Neuron (in vitro differentiated cells): ENCODE measurements around the gene PCP4L1.

Experiments
- H2AFZ ChIP-seq: one replicate; pipeline ENCODE4 v1.6.1; 2013; ENCODE audit warnings: low read depth, mild to moderate bottlenecking, inconsistent platforms, low read length, moderate library complexity
- H3K27me3 ChIP-seq: one replicate; pipeline ENCODE4 v1.6.1; 2013; ENCODE audit warnings: low read length; ENCODE audit not compliant: insufficient read depth
- H3K36me3 ChIP-seq: one replicate; pipeline ENCODE4 v1.6.1; 2013; ENCODE audit warnings: low read length; ENCODE audit not compliant: insufficient read depth
- H3K4me1 ChIP-seq: one replicate; pipeline ENCODE4 v1.6.1; 2013; ENCODE audit warnings: low read length; ENCODE audit not compliant: insufficient read depth
- H3K4me3 ChIP-seq: 2 replicates; pipeline ENCODE4 v1.5.1; 2013; ENCODE audit warnings: mild to moderate bottlenecking, low read length, moderate library complexity
- H3K9me3 ChIP-seq: one replicate; pipeline ENCODE4 v1.6.1; 2013; ENCODE audit warnings: low read length

The PCP4L1 gene

DNA sequence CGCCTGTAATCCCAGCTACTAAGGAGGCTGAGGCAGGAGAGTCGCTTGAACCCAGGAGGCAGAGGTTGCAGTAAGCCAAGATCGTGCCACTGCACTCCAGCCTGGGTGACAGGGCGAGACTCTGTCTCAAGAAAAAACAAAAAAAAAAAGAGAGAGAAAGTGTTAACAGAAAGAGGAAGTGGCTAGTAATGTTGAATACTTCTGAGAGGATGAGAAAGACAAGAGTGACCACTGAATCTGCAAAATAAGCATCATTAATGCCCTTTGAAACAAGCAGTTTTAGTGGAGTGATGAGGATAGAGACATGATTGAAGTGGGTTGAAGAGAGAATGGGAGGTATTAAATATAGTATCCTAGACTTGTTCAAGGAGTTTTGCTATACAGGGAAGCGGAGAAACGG is 39.6 kb downstream of the PCP4L1 start:
- Histone ChIP-seq H3K36me3 (no peaks in the 10 kb centered on the region), H3K9me3 (no peaks in the 10 kb centered on the region), H2AFZ (no peak overlapping the region), H3K4me3 (no peak overlapping the region), H3K4me1 (peaks cover 2% of the 10 kb centered on the region), H3K27me3 (no peaks in the 10 kb centered on the region)

DNA sequence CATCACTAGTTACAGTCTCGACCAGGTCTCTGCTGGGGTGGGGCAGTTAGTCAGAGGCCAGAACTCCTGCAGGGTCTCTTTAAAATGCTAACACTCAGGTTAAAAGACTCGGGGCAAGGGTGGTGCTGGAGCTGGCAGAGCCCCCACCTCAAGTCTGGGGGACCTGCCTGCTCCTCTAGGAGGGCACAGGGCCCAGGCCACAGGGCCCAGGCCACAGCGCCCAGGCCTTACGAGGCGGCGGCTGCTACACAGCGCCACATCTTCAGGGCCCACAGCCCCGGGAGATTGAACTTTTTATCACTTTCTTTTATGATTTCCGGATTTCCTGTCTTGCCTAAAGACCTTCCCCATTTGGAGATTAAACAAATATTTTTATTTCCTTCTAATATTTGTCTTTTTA is 40.8 kb downstream of the PCP4L1 start:
- no peaks in the 10 kb centered on the region for H3K27me3 ChIP-seq
- H3K4me3 ChIP-seq: no peak overlapping the region
- no peaks in the 10 kb centered on the region for H3K9me3 ChIP-seq
- no peaks in the 10 kb centered on the region for H3K36me3 ChIP-seq
- peaks cover 2% of the 10 kb centered on the region for H3K4me1 ChIP-seq
- no peak overlapping the region for H2AFZ ChIP-seq

GRCh38 chr1:161300478-161300877 is 41.9 kb downstream of the PCP4L1 start:
- Histone ChIP-seq H3K4me1 (peaks cover 2% of the 10 kb centered on the region), H3K36me3 (no peaks in the 10 kb centered on the region), H3K27me3 (no peaks in the 10 kb centered on the region), H3K9me3 (no peaks in the 10 kb centered on the region), H3K4me3 (no peak overlapping the region), H2AFZ (no peak overlapping the region)

GRCh38 chr1:161304927-161305866 is 46.7 kb downstream of the PCP4L1 start:
- no peaks in the 10 kb centered on the region for H3K9me3 ChIP-seq

DNA sequence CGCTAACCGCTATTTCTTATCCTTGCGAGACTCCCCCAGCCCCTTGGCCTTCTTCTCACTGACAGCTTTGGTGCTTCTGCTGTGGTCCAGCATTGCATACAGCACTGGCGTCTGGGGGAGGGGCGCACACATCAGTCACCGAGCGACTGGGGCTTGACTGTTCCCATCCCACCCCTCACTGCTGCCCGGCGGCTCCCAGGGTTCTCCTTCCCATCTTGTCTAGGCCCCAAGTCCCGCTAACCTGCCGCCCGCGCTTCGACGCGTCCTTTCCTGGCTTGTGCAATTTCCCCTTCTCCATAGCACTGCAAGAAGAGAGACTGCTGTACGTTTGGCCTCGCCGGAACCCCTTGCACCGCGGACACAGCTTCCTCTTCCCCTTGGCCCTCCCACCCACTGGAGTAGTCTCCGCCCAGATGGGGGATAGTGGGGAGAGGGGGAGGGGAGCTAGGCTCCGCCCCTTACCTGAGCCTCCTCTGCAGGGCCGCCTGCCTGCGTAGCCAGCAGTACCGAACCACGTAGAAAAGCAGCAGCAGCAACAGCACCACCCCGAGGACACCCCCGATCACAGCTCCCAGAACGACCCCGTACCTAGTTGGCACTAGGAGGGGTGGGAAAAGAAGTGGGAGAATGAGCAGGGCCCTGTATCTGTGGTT is 47.4 kb downstream of the PCP4L1 start:
- Histone ChIP-seq H3K36me3 (no peaks in the 10 kb centered on the region), H3K27me3 (no peaks in the 10 kb centered on the region), H3K4me3 (peak overlapping the region; percentile 29), H3K4me1 (peaks cover 24% of the 10 kb centered on the region), H2AFZ (no peak overlapping the region), H3K9me3 (no peaks in the 10 kb centered on the region)

More at GRCh38 chr1:161304927-161305866, 46.7 kb downstream of the PCP4L1 start:
- no peak overlapping the region for H2AFZ ChIP-seq
- H3K4me3 ChIP-seq: peak overlapping the region; percentile 29
- H3K36me3 ChIP-seq: no peaks in the 10 kb centered on the region
- peaks cover 22% of the 10 kb centered on the region for H3K4me1 ChIP-seq
- H3K27me3 ChIP-seq: no peaks in the 10 kb centered on the region

- Histone ChIP-seq H3K4me1 (peaks cover 24% of the 10 kb centered on the region), H3K9me3 (no peaks in the 10 kb centered on the region), H2AFZ (no peak overlapping the region), H3K4me3 (no peak overlapping the region), H3K36me3 (no peaks in the 10 kb centered on the region), H3K27me3 (no peaks in the 10 kb centered on the region)
These were observed 48.8 kb downstream of the PCP4L1 start for GRCh38 chr1:161307230-161307768.

DNA sequence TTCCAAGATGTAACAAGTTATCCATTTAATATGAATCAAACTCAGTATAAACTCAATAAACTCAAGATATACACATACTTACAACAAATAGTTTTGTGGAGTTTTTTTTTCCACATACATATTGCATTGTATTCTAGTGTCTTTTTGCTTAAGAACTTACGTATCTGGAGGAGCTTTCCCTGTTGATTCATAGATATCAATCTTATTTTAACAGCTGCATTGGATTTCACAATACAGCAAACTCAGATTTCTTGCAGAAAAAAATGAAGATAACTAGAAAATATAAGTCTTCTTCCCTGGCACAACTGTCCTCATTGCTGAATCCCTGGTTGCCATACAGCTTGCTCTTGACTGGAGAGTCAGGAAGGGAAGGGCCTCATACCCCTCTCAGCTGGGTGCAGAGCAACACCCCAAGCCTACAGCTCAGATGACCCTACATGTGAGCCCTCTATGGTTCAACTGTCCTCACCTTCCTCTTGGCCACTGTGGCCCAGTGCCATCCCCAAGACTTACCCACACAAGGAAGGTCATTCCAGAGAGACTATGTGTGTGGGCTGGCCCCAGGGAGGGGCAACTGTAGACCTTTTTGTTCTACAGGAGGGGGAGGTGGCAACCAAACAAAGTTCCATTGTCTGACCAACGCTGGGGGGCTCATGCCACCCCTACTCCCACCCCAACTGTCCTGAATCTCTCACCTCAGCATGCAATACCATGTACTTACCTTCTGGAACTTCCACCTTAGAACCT is 49.5 kb downstream of the PCP4L1 start:
- no peaks in the 10 kb centered on the region for H3K9me3 ChIP-seq
- no peaks in the 10 kb centered on the region for H3K27me3 ChIP-seq
- peaks cover 24% of the 10 kb centered on the region for H3K4me1 ChIP-seq
- no peak overlapping the region for H3K4me3 ChIP-seq
- H2AFZ ChIP-seq: no peak overlapping the region
- H3K36me3 ChIP-seq: no peaks in the 10 kb centered on the region

DNA sequence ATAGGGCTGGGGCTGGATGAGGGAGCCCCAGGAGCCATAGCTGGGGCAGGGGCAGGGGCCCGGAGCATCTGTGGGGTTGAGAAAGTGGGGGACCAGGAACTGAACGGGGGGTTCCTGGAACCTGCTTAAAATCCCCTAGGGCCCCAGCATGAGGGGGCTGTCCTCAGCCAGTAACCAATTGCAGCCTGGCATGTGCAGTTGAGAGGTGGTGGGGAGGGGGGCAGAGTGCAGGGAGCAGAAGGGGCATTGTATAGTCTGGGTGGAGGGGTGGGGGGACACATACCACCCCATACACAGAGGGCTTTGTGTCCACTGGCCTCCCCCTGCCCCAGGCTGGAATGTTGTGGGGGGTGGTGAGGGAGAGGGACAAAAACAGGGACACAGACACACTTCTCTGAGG is 51.3 kb downstream of the PCP4L1 start, which contains the start of gene MPZ:
Gene MPZ (minus strand): TSS at position 101 of the 400 bp plus-strand sequence. CDS start 63 bp downstream, at position 38.
- H3K4me3 ChIP-seq: no peak within 1 kb of the TSS
- peaks cover 29% of the 10 kb centered on the region for H3K4me1 ChIP-seq
- no peak within 1 kb of the TSS for H2AFZ ChIP-seq
- H3K27me3 ChIP-seq: no peaks in the 10 kb centered on the region
- no peaks in the 10 kb centered on the region for H3K9me3 ChIP-seq
- no peaks in the 10 kb centered on the region for H3K36me3 ChIP-seq

DNA sequence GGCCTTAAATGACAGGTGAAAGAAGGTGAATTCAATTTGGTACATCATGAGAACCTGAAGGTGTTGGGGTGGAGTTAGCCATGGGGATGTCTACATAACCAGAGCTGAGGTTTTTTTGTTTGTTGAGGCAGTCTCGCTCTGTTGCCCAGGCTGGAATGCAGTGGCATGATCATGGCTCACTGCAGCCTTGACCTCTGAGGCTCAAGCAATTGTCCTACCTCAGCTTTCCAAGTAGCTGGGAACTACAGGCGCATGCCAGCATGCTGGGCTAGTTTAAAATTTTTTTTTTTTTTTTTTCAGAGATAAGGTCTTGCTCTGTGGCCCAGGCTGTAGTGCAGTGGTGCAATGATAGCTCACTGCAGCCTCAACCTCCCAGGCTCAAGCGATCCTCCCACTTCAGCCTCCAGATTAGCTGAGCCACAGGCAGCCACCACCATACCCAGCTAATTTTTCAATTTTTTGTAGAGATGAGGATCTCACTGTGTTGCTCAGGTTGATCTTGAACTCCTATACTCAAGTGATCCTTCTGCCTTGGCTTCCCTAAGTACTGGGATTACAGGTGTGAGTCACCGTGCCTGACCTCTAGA is 53.1 kb downstream of the PCP4L1 start:
- Histone ChIP-seq H3K4me1 (peaks cover 40% of the 10 kb centered on the region), H3K27me3 (no peaks in the 10 kb centered on the region), H2AFZ (no peak overlapping the region), H3K4me3 (no peak overlapping the region), H3K9me3 (no peaks in the 10 kb centered on the region), H3K36me3 (no peaks in the 10 kb centered on the region)

- H3K27me3 ChIP-seq: no peaks in the 10 kb centered on the region
These were observed 55.1 kb downstream of the PCP4L1 start for GRCh38 chr1:161313554-161314200.

GRCh38 chr1:161314201-161314981 is 55.8 kb downstream of the PCP4L1 start, which contains the start of gene SDHC:
Gene SDHC, plus strand, starts transcription at chr1:161314381. Its CDS starts 25 bp downstream, at chr1:161314406.
- Histone ChIP-seq H3K4me3 (peak within 1 kb of the TSS; percentile 88), H3K36me3 (peaks cover 2% of the 10 kb centered on the region), H3K4me1 (peaks cover 29% of the 10 kb centered on the region), H2AFZ (peak within 1 kb of the TSS; percentile 77), H3K27me3 (no peaks in the 10 kb centered on the region), H3K9me3 (no peaks in the 10 kb centered on the region)

More at GRCh38 chr1:161313554-161314200, 55.1 kb downstream of the PCP4L1 start:
- Histone ChIP-seq H3K4me1 (peaks cover 29% of the 10 kb centered on the region), H2AFZ (peak overlapping the region; percentile 77), H3K4me3 (peak overlapping the region; percentile 88), H3K9me3 (no peaks in the 10 kb centered on the region), H3K36me3 (peaks cover 2% of the 10 kb centered on the region)
